Measurements from ENCODE around the gene FAM53B.

- no peak for TF ChIP-seq POLR2A (IDR thresholded peaks at IDR 0.05; ENCODE audit: low read length)
- TF ChIP-seq GATA1 (IDR thresholded peaks at IDR 0.05; ENCODE audit: low read depth, low read length), result no peak
Observed at GRCh38 chr10:124640056-124640455, 104.1 kb downstream of the FAM53B start.

Data from erythroblast (primary cell).